HepG2 (cell line): Measurements from ENCODE around the gene POLG2. TPM values are rescaled to one million over a fixed set of nuclear protein-coding genes. Genes with fewer than 3 reads are reported as not detected.
A peak's percentile ranks its signal among the peaks of the same experiment; 100 is the strongest.

Experiments used
- ELF3 ChIP-seq: IDR thresholded peaks from 2 replicates; pipeline ENCODE4 v1.6.1; 2016; ENCODE audit warnings: missing genetic modification reagents, missing compliant biosample characterization
- ESRRA ChIP-seq: sonication (generic); formaldehyde crosslinking; IDR thresholded peaks from 2 replicates; pipeline ENCODE4 v1.5.1; 2020; ENCODE audit warnings: mild to moderate bottlenecking, low read depth, missing genetic modification reagents
- FOXK2 ChIP-seq: fragments of 450-650 bp; IDR thresholded peaks from 2 replicates; pipeline ENCODE4 v1.6.1; 2016
- HNF1B ChIP-seq: sonication (generic); formaldehyde crosslinking; IDR thresholded peaks from 2 replicates; pipeline ENCODE4 v1.5.1; 2020; ENCODE audit warnings: mild to moderate bottlenecking, moderate library complexity, missing genetic modification reagents
- ISL2 ChIP-seq: sonication (generic); formaldehyde crosslinking; IDR thresholded peaks from 2 replicates; pipeline ENCODE4 v1.5.0; 2020; ENCODE audit warnings: missing genetic modification reagents
- KAT8 ChIP-seq: IDR thresholded peaks from 2 replicates; pipeline ENCODE4 v1.6.1; 2016; ENCODE audit warnings: missing genetic modification reagents, missing compliant biosample characterization
- MAZ ChIP-seq, 2 experiments: sonication (generic) in 1 of 2; formaldehyde crosslinking in 1 of 2; IDR thresholded peaks; 2 replicates each; pipeline versions ENCODE4 v1.5.0 to v1.6.1; 2012 to 2020; ENCODE audit warnings: low read depth in 2 of 2, mild to moderate bottlenecking in 2 of 2, borderline replicate concordance in 1 of 2, improper control_type of control experiment in 1 of 2, low read length in 1 of 2, missing genetic modification reagents in 1 of 2, moderate library complexity in 1 of 2
- MLLT10 ChIP-seq: sonication (generic); formaldehyde crosslinking; IDR thresholded peaks from 2 replicates; pipeline ENCODE4 v1.4.0; 2020; ENCODE audit warnings: missing genetic modification reagents
- SATB2 ChIP-seq: sonication (generic); formaldehyde crosslinking; IDR thresholded peaks from 2 replicates; pipeline ENCODE4 v1.5.0; 2020; ENCODE audit warnings: missing genetic modification reagents
- SKI ChIP-seq: fragments of 450-650 bp; IDR thresholded peaks from one replicate; pipeline ENCODE4 v1.6.1; 2018; ENCODE audit warnings: mild to moderate bottlenecking; ENCODE audit not compliant: partially characterized antibody
- SMAD9 ChIP-seq: sonication (generic); formaldehyde crosslinking; IDR thresholded peaks from 2 replicates; pipeline ENCODE4 v1.5.1; 2020; ENCODE audit warnings: mild to moderate bottlenecking, missing genetic modification reagents
- USF2 ChIP-seq, 2 experiments: sonication (generic) in 1 of 2; formaldehyde crosslinking in 1 of 2; IDR thresholded peaks; 2 replicates each; pipeline versions ENCODE4 v1.5.1 to v1.6.1; 2011 to 2020; ENCODE audit warnings: borderline replicate concordance in 1 of 2, low read depth in 1 of 2, low read length in 1 of 2, mild to moderate bottlenecking in 1 of 2, missing genetic modification reagents in 1 of 2, moderate library complexity in 1 of 2
- YEATS2 ChIP-seq: sonication (generic); formaldehyde crosslinking; IDR thresholded peaks from 2 replicates; pipeline ENCODE4 v1.4.0; 2020; ENCODE audit warnings: missing genetic modification reagents, borderline replicate concordance
- ZNF331 ChIP-seq: sonication (generic); formaldehyde crosslinking; IDR thresholded peaks from 2 replicates; pipeline ENCODE4 v1.4.0; 2020; ENCODE audit warnings: missing genetic modification reagents
- ZNF503 ChIP-seq: sonication (generic); formaldehyde crosslinking; IDR thresholded peaks from 2 replicates; pipeline ENCODE4 v1.4.0; 2020; ENCODE audit warnings: missing genetic modification reagents
- ZNF660 ChIP-seq: sonication (generic); formaldehyde crosslinking; IDR thresholded peaks from 2 replicates; pipeline ENCODE4 v1.5.1; 2020; ENCODE audit warnings: mild to moderate bottlenecking, low read depth, missing genetic modification reagents, borderline replicate concordance
- ZNF768 ChIP-seq: sonication (generic); formaldehyde crosslinking; IDR thresholded peaks from 2 replicates; pipeline ENCODE4 v1.4.0; 2020; ENCODE audit warnings: missing genetic modification reagents
- polyA plus RNA-seq, 8 experiments: library from polyadenylated mRNA; depleted of rRNA in 3 of 8; stranded (reverse) in 7 of 8; unstranded in 1 of 8; fragments of >200 nt; fragmentation: Illumina TruSeq in 4 of 8; extraction: Trizol in 4 of 8; gene quantifications; 2 replicates each; pipeline versions ENCODE4 v1.2.1 to v1.2.3, GENCODE V29; 2011 to 2016; ENCODE audit warnings: low read depth in 4 of 8, missing spikeins in 1 of 8, mixed read lengths in 1 of 8; ENCODE audit not compliant: insufficient read depth in 1 of 8
- total RNA-seq, 5 experiments: library from RNA; depleted of rRNA; stranded (reverse); fragments of >200 nt; fragmentation: Illumina TruSeq; extraction: Trizol; gene quantifications; 2 replicates each; pipeline ENCODE4 v1.2.3, GENCODE V29; 2016; ENCODE audit warnings: low read depth in 1 of 5
- TF ChIP-seq, protein P1 (sequence below): sonication (generic); formaldehyde crosslinking; IDR thresholded peaks from 2 replicates; pipeline ENCODE4 v1.5.0; 2020; ENCODE audit warnings: missing genetic modification reagents, mild to moderate bottlenecking, borderline replicate concordance
- TF ChIP-seq, protein P2 (sequence below): sonication (generic); formaldehyde crosslinking; IDR thresholded peaks from 2 replicates; pipeline ENCODE4 v1.4.0; 2020; ENCODE audit warnings: missing genetic modification reagents, borderline replicate concordance

Gene POLG2
- total and polyA plus RNA-seq, 2 of the 13 experiments (the other 11 are each of a cell fraction or from before 2014, with no cell fraction given), result 21.1 to 25.5 TPM

DNA sequence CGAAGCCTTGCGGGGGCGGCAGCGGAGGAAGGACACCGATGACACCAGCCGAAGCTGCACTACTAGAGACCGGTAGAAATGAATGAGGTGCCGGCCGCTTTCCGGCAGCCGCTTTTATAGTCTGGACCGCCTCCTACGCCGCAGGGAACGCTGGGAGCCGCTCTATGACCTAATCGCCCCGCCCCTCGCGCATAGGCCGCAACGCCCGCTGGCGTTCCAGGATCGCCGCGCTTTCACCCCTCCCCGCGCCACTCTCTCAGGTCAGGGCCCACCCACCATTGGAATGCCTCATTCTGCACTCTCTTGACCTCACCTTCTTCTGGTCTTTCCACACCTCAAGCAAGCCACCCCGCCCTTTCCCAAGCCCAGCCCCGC lies 9.3 kb upstream of the POLG2 start, which contains the start of gene DDX5 (continued):
- TF ChIP-seq SATB2 (CRISPR knock-in tag) (no peak), ZNF503 (CRISPR knock-in tag) (peak; percentile 16; the same call in 1 of the 2 replicates), ESRRA (no peak), MAZ (IDR thresholded peaks at IDR 0.05; ENCODE audit: borderline replicate concordance, low read depth, low read length) (peak; percentile 92; the same call in 1 of the 2 replicates), MAZ (CRISPR knock-in tag; IDR thresholded peaks at IDR 0.05; ENCODE audit: low read depth) (no peak), SMAD9 (CRISPR knock-in tag) (no peak), ZNF331 (CRISPR knock-in tag) (peak; percentile 70; the same call in 1 of the 2 replicates), FOXK2 (no peak; the same call in none of the 2 replicates), HNF1B (no peak), SKI (no peak), MLLT10 (CRISPR knock-in tag) (no peak), YEATS2 (CRISPR knock-in tag) (no peak; the same call in none of the 2 replicates), ZNF768 (peak; percentile 61), ISL2 (CRISPR knock-in tag) (peak; percentile 45), ELF3 (CRISPR knock-in tag) (peak; percentile 62), USF2 (IDR thresholded peaks at IDR 0.05; ENCODE audit: low read depth, low read length) (no peak), USF2 (CRISPR knock-in tag; IDR thresholded peaks at IDR 0.05; ENCODE audit: borderline replicate concordance) (no peak), KAT8 (CRISPR knock-in tag) (0 out of 2 replicates have a peak, but pooled peaks have one; percentile 1), ZNF660 (CRISPR knock-in tag) (no peak)
- TF ChIP-seq, protein P1, sequence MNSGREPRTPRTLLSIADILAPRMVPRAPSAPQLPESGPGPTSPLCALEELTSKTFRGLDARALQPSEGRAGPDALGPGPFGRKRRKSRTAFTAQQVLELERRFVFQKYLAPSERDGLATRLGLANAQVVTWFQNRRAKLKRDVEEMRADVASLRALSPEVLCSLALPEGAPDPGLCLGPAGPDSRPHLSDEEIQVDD (CRISPR knock-in tag), result peak; percentile 61; the same call in 1 of the 2 replicates
- TF ChIP-seq, protein P2, sequence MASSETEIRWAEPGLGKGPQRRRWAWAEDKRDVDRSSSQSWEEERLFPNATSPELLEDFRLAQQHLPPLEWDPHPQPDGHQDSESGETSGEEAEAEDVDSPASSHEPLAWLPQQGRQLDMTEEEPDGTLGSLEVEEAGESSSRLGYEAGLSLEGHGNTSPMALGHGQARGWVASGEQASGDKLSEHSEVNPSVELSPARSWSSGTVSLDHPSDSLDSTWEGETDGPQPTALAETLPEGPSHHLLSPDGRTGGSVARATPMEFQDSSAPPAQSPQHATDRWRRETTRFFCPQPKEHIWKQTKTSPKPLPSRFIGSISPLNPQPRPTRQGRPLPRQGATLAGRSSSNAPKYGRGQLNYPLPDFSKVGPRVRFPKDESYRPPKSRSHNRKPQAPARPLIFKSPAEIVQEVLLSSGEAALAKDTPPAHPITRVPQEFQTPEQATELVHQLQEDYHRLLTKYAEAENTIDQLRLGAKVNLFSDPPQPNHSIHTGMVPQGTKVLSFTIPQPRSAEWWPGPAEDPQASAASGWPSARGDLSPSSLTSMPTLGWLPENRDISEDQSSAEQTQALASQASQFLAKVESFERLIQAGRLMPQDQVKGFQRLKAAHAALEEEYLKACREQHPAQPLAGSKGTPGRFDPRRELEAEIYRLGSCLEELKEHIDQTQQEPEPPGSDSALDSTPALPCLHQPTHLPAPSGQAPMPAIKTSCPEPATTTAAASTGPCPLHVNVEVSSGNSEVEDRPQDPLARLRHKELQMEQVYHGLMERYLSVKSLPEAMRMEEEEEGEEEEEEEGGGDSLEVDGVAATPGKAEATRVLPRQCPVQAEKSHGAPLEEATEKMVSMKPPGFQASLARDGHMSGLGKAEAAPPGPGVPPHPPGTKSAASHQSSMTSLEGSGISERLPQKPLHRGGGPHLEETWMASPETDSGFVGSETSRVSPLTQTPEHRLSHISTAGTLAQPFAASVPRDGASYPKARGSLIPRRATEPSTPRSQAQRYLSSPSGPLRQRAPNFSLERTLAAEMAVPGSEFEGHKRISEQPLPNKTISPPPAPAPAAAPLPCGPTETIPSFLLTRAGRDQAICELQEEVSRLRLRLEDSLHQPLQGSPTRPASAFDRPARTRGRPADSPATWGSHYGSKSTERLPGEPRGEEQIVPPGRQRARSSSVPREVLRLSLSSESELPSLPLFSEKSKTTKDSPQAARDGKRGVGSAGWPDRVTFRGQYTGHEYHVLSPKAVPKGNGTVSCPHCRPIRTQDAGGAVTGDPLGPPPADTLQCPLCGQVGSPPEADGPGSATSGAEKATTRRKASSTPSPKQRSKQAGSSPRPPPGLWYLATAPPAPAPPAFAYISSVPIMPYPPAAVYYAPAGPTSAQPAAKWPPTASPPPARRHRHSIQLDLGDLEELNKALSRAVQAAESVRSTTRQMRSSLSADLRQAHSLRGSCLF (CRISPR knock-in tag), result peak; percentile 89
